ENCODE results near the gene PKD1.

Gene PKD1

GRCh38 chr16:2161911-2162310, 26.2 kb upstream of the PKD1 start:
- TF ChIP-seq CTCF (IDR thresholded peaks at IDR 0.05; ENCODE audit: insufficient read depth, low read depth, low read length, missing control alignments): no peak
- DNase-seq (ENCODE audit: low read depth): no peak
- H3K4me3 ChIP-seq (ENCODE audit: low read depth, low read length): no peak overlapping the region

GRCh38 chr16:2160915-2161551, 25.3 kb upstream of the PKD1 start:
- TF ChIP-seq CTCF (IDR thresholded peaks at IDR 0.05; ENCODE audit: insufficient read depth, low read depth, low read length, missing control alignments): no peak
- H3K4me3 ChIP-seq (ENCODE audit: low read depth, low read length): peak overlapping the region; percentile 44
- peak; percentile 79 for DNase-seq (ENCODE audit: low read depth)

GRCh38 chr16:2159175-2159838, 23.6 kb upstream of the PKD1 start:
- DNase-seq (ENCODE audit: low read depth): no peak
- TF ChIP-seq CTCF (IDR thresholded peaks at IDR 0.05; ENCODE audit: insufficient read depth, low read depth, low read length, missing control alignments): no peak
- H3K4me3 ChIP-seq (ENCODE audit: low read depth, low read length): peak overlapping the region; percentile 53

GRCh38 chr16:2158262-2158638, 22.6 kb upstream of the PKD1 start:
- no peak for TF ChIP-seq CTCF (IDR thresholded peaks at IDR 0.05; ENCODE audit: insufficient read depth, low read depth, low read length, missing control alignments)
- no peak for DNase-seq (ENCODE audit: low read depth)
- H3K4me3 ChIP-seq (ENCODE audit: low read depth, low read length): no peak overlapping the region

- TF ChIP-seq CTCF (IDR thresholded peaks at IDR 0.05; ENCODE audit: insufficient read depth, low read depth, low read length, missing control alignments): no peak
- no peak for DNase-seq (ENCODE audit: low read depth)
- H3K4me3 ChIP-seq (ENCODE audit: low read depth, low read length): no peak overlapping the region; the same call in 1 of the 2 replicates
Observed at GRCh38 chr16:2157480-2158261, 22.0 kb upstream of the PKD1 start.

GRCh38 chr16:2156849-2157224, 21.1 kb upstream of the PKD1 start:
- no peak for TF ChIP-seq CTCF (IDR thresholded peaks at IDR 0.05; ENCODE audit: insufficient read depth, low read depth, low read length, missing control alignments)
- DNase-seq (ENCODE audit: low read depth): no peak

More at GRCh38 chr16:2156849-2157224, 21.1 kb upstream of the PKD1 start:
- peak overlapping the region; percentile 81 for H3K4me3 ChIP-seq (ENCODE audit: low read depth, low read length)
